Trophoblast cell (in vitro differentiated cells and primary cell): Measurements from ENCODE around the gene KCNJ6.

Experiments
- DNase-seq, 2 donors: peaks; one replicate each; pipeline ENCODE4 v3.0.0-alpha.2; 2016
- H2AFZ ChIP-seq: 2 replicates; pipeline ENCODE4 v1.6.1; 2013; ENCODE audit warnings: low read length, moderate library complexity, mild to moderate bottlenecking; ENCODE audit not compliant: insufficient read depth, poor library complexity
- H2AK5ac ChIP-seq: 2 replicates; pipeline ENCODE4 v1.6.1; 2013; ENCODE audit warnings: mild to moderate bottlenecking, low read length
- H2BK120ac ChIP-seq: 2 replicates; pipeline ENCODE4 v1.6.1; 2013; ENCODE audit warnings: low read length, mild to moderate bottlenecking, moderate library complexity; ENCODE audit not compliant: insufficient read depth, poor library complexity
- H2BK12ac ChIP-seq: 2 replicates; pipeline ENCODE4 v1.6.1; 2013; ENCODE audit warnings: mild to moderate bottlenecking, low read length, moderate library complexity
- H2BK5ac ChIP-seq: 2 replicates; pipeline ENCODE4 v1.6.1; 2013; ENCODE audit warnings: low read length, low read depth, moderate library complexity, mild to moderate bottlenecking; ENCODE audit not compliant: poor library complexity
- H3K14ac ChIP-seq: 2 replicates; pipeline ENCODE4 v1.6.1; 2013; ENCODE audit warnings: mild to moderate bottlenecking, low read length
- H3K18ac ChIP-seq: 2 replicates; pipeline ENCODE4 v1.6.1; 2013; ENCODE audit warnings: mild to moderate bottlenecking, low read length
- H3K23ac ChIP-seq: 2 replicates; pipeline ENCODE4 v1.6.1; 2013; ENCODE audit warnings: low read length
- H3K27ac ChIP-seq: 2 replicates; pipeline ENCODE4 v1.5.1; 2013; ENCODE audit warnings: low read depth, mild to moderate bottlenecking, inconsistent platforms, low read length, moderate library complexity
- H3K27me3 ChIP-seq: 2 replicates; pipeline ENCODE4 v1.6.1; 2013; ENCODE audit warnings: inconsistent platforms, mild to moderate bottlenecking, low read length, moderate library complexity; ENCODE audit not compliant: insufficient read depth
- H3K36me3 ChIP-seq, 2 experiments: 1 replicate in 1 of 2; 2 replicates in 1 of 2; pipeline ENCODE4 v1.6.1; 2013; ENCODE audit warnings: low read length in 2 of 2, mild to moderate bottlenecking in 2 of 2, moderate library complexity in 1 of 2; ENCODE audit not compliant: insufficient read depth in 2 of 2, control insufficient read depth in 1 of 2
- H3K4ac ChIP-seq: 2 replicates; pipeline ENCODE4 v1.6.1; 2013; ENCODE audit warnings: low read depth, mild to moderate bottlenecking, low read length, moderate library complexity
- H3K4me1 ChIP-seq, 2 experiments: 1 replicate in 1 of 2; 2 replicates in 1 of 2; pipeline ENCODE4 v1.6.1; 2013; ENCODE audit warnings: low read length in 2 of 2, mild to moderate bottlenecking in 2 of 2, moderate library complexity in 1 of 2; ENCODE audit not compliant: insufficient read depth in 2 of 2, control insufficient read depth in 1 of 2
- H3K4me2 ChIP-seq: 2 replicates; pipeline ENCODE4 v1.6.1; 2013; ENCODE audit warnings: inconsistent platforms, mild to moderate bottlenecking, low read length, moderate library complexity
- H3K4me3 ChIP-seq: 2 replicates; pipeline ENCODE4 v1.5.1; 2013; ENCODE audit warnings: mild to moderate bottlenecking, low read depth, low read length, inconsistent platforms
- H3K79me1 ChIP-seq: one replicate; pipeline ENCODE4 v1.6.1; 2013; ENCODE audit warnings: low read length
- H3K79me2 ChIP-seq: 2 replicates; pipeline ENCODE4 v1.6.1; 2013; ENCODE audit warnings: low read length, mild to moderate bottlenecking; ENCODE audit not compliant: control insufficient read depth, insufficient read depth, poor library complexity
- H3K9ac ChIP-seq: 2 replicates; pipeline ENCODE4 v1.6.1; 2013; ENCODE audit warnings: mild to moderate bottlenecking, low read length
- H3K9me3 ChIP-seq: 2 replicates; pipeline ENCODE4 v1.6.1; 2013; ENCODE audit warnings: low read depth, mild to moderate bottlenecking, control low read depth, inconsistent platforms, low read length; ENCODE audit not compliant: insufficient read depth
- H4K12ac ChIP-seq: 2 replicates; pipeline ENCODE4 v1.6.1; 2013; ENCODE audit warnings: low read depth, mild to moderate bottlenecking, low read length, moderate library complexity
- H4K8ac ChIP-seq: 2 replicates; pipeline ENCODE4 v1.6.1; 2013; ENCODE audit warnings: low read depth, mild to moderate bottlenecking, low read length, moderate library complexity
- H4K91ac ChIP-seq: one replicate; pipeline ENCODE4 v1.6.1; 2013; ENCODE audit warnings: low read depth, mild to moderate bottlenecking, low read length, moderate library complexity
- WGBS: extraction: QIAGEN DNeasy Blood & Tissue Kit; methylation state at CpG from one replicate; pipeline ENCODE4 v1.1.7; 2013; ENCODE audit warnings: missing lambda C conversion rate; ENCODE audit not compliant: insufficient read length, insufficient coverage; ENCODE audit errors: extremely low coverage; 5-methylcytosine and 5-hydroxymethylcytosine counted together

Gene KCNJ6

GRCh38 chr21:37606549-37606948 lies 309.7 kb downstream of the KCNJ6 start:
- Histone ChIP-seq H3K79me2 (no peaks in the 10 kb centered on the region), H3K14ac (no peak overlapping the region), H3K4me2 (no peak overlapping the region), H3K36me3 (no peaks in the 10 kb centered on the region), H3K79me1 (no peaks in the 10 kb centered on the region), H4K8ac (no peak overlapping the region), H3K4me1 (no peaks in the 10 kb centered on the region), H3K27me3 (no peaks in the 10 kb centered on the region), H3K9ac (no peak overlapping the region), H3K18ac (no peak overlapping the region), H3K9me3 (peaks cover 6% of the 10 kb centered on the region), H3K27ac (no peak overlapping the region), H2BK5ac (no peak overlapping the region), H3K23ac (no peak overlapping the region), H3K4me3 (no peak overlapping the region), H2AK5ac (no peak overlapping the region), H3K4ac (no peak overlapping the region), H4K91ac (no peak overlapping the region), H2BK12ac (no peak overlapping the region), H2AFZ (no peak overlapping the region), H2BK120ac (no peak overlapping the region), H4K12ac (no peak overlapping the region)
- no CpG with 5 or more reads among the region's 10 CpGs for WGBS
- peak; percentile 17 to 57 for DNase-seq

- no peak overlapping the region for H4K91ac ChIP-seq
- peaks cover 6% of the 10 kb centered on the region for H3K9me3 ChIP-seq
- no peak overlapping the region for H2BK5ac ChIP-seq
- H2BK12ac ChIP-seq, result no peak overlapping the region
- no peaks in the 10 kb centered on the region for H3K36me3 ChIP-seq
- no peak overlapping the region for H2AFZ ChIP-seq
- no peak overlapping the region for H3K4ac ChIP-seq
- no peak overlapping the region for H3K9ac ChIP-seq
- H4K8ac ChIP-seq, result no peak overlapping the region
- no peak overlapping the region for H2BK120ac ChIP-seq
- no peaks in the 10 kb centered on the region for H3K4me1 ChIP-seq
- H3K27ac ChIP-seq, result no peak overlapping the region
- H3K79me2 ChIP-seq, result no peaks in the 10 kb centered on the region
- H2AK5ac ChIP-seq, result no peak overlapping the region
- no peak overlapping the region for H3K4me2 ChIP-seq
- no peak overlapping the region for H4K12ac ChIP-seq
- DNase-seq, result no peak
- H3K27me3 ChIP-seq, result no peaks in the 10 kb centered on the region
- no peak overlapping the region for H3K18ac ChIP-seq
- H3K23ac ChIP-seq, result no peak overlapping the region
- no peak overlapping the region for H3K14ac ChIP-seq
- no peaks in the 10 kb centered on the region for H3K79me1 ChIP-seq
- no peak overlapping the region for H3K4me3 ChIP-seq
Measured at GRCh38 chr21:37605006-37605405, 311.3 kb downstream of the KCNJ6 start.

- WGBS, result no CpG with 5 or more reads among the region's 2 CpGs
- Histone ChIP-seq H3K4me1 (no peaks in the 10 kb centered on the region), H3K4me2 (no peak overlapping the region), H3K4ac (no peak overlapping the region), H3K4me3 (no peak overlapping the region), H3K36me3 (no peaks in the 10 kb centered on the region), H2BK12ac (no peak overlapping the region), H4K12ac (no peak overlapping the region), H3K27me3 (no peaks in the 10 kb centered on the region), H4K8ac (no peak overlapping the region), H3K79me1 (no peaks in the 10 kb centered on the region), H3K18ac (no peak overlapping the region), H3K9ac (no peak overlapping the region), H3K9me3 (peaks cover 6% of the 10 kb centered on the region), H3K79me2 (no peaks in the 10 kb centered on the region), H2BK5ac (no peak overlapping the region), H4K91ac (no peak overlapping the region), H2AK5ac (no peak overlapping the region), H3K27ac (no peak overlapping the region), H2BK120ac (no peak overlapping the region), H2AFZ (no peak overlapping the region), H3K23ac (no peak overlapping the region), H3K14ac (no peak overlapping the region)
- DNase-seq, result no peak
Measured at GRCh38 chr21:37603129-37603528, 313.1 kb downstream of the KCNJ6 start.

- Histone ChIP-seq H4K12ac (no peak overlapping the region), H2AFZ (no peak overlapping the region), H3K27ac (no peak overlapping the region), H3K23ac (no peak overlapping the region), H3K14ac (no peak overlapping the region), H4K8ac (no peak overlapping the region), H3K4ac (no peak overlapping the region), H3K9ac (no peak overlapping the region), H2BK120ac (no peak overlapping the region), H3K36me3 (no peaks in the 10 kb centered on the region), H2BK5ac (no peak overlapping the region), H2AK5ac (no peak overlapping the region), H4K91ac (no peak overlapping the region), H3K79me2 (no peaks in the 10 kb centered on the region), H2BK12ac (no peak overlapping the region), H3K18ac (no peak overlapping the region), H3K4me3 (no peak overlapping the region), H3K79me1 (no peaks in the 10 kb centered on the region), H3K4me1 (no peaks in the 10 kb centered on the region), H3K9me3 (peaks cover 6% of the 10 kb centered on the region), H3K27me3 (no peaks in the 10 kb centered on the region), H3K4me2 (no peak overlapping the region)
- no CpG with 5 or more reads among the region's 5 CpGs for WGBS
- no peak for DNase-seq
Measured at GRCh38 chr21:37601915-37602314, 314.3 kb downstream of the KCNJ6 start.
